Measurements from ENCODE around the gene TRIM15. TPM values are rescaled to one million over a fixed set of nuclear protein-coding genes. Genes with fewer than 3 reads are reported as not detected.

TRIM15 gene
- total and polyA plus RNA-seq, 2 donors (not counting 3 experiments of a cell fraction or from before 2014, with no cell fraction given) = not detected

GRCh38 chr6:30175765-30176164 lies 12.4 kb downstream of the TRIM15 start:
- dilution Hi-C loops (cut with MboI; ENCODE audit: extremely low pct_ligation_motif_present, low sequenced_read_pairs) = no loop called here

More at GRCh38 chr6:30175765-30176164, 12.4 kb downstream of the TRIM15 start:
- no peak overlapping the region for H3K4me3 ChIP-seq (replicated peaks in 1 of 3; ENCODE audit: insufficient read depth in 1 of 3, low read depth in 1 of 3, low read length in 3 of 3)
- BruUV-seq (replicated peaks) = no TSS peak
- H3K9me1 ChIP-seq (replicated peaks; ENCODE audit: control insufficient read depth, extremely low read depth, insufficient read depth, low read length) = no peaks in the 10 kb centered on the region
- H3K27me3 ChIP-seq (ENCODE audit: control insufficient read depth in 2 of 2, insufficient read depth in 2 of 2, low read length in 2 of 2) = peaks cover 32 to 61% of the 10 kb centered on the region in 2 experiments
- H3K79me2 ChIP-seq (ENCODE audit: control insufficient read depth, insufficient read depth, low read length) = no peaks in the 10 kb centered on the region
- DNase-seq (ENCODE audit: low read depth, low spot score) (no peak), FAIRE-seq (no peak)
- no peaks in the 10 kb centered on the region for H4K20me1 ChIP-seq (replicated peaks; ENCODE audit: control insufficient read depth, extremely low read depth, insufficient read depth, low read length)
- intact Hi-C loops (cut with micrococcal nuclease) = loop anchor here (10.0 kb wide), 1 partner anchor 151 kb away; no protein-coding TSS in a partner anchor
- TF ChIP-seq CTCF (IDR thresholded peaks at IDR 0.05; ENCODE audit: extremely low read depth in 1 of 2, insufficient read depth in 1 of 2, low read depth in 1 of 2, low read length in 2 of 2) (no peak), POLR2AphosphoS5 (IDR thresholded peaks at IDR 0.05; ENCODE audit: insufficient read depth, low read depth, low read length) (no peak), JUN (IDR thresholded peaks at IDR 0.05; ENCODE audit: borderline replicate concordance, insufficient read depth, insufficient read length, low read depth) (no peak), MYC (IDR thresholded peaks at IDR 0.05; ENCODE audit: low read depth, low read length) (no peak), POLR2A (IDR thresholded peaks at IDR 0.05; ENCODE audit: low read depth, low read length) (no peak), GATA2 (IDR thresholded peaks at IDR 0.05; ENCODE audit: insufficient read depth, insufficient read length, low read depth, low read length) (no peak), MAX (IDR thresholded peaks at IDR 0.05; ENCODE audit: insufficient read depth, insufficient read length) (no peak), EZH2 (IDR thresholded peaks at IDR 0.05; ENCODE audit: borderline replicate concordance, low read depth, low read length, severe bottlenecking) (no peak), FOS (IDR thresholded peaks at IDR 0.05; ENCODE audit: borderline replicate concordance, insufficient read depth, low read length) (no peak)
- no peaks in the 10 kb centered on the region for H3K36me3 ChIP-seq (ENCODE audit: control insufficient read depth in 2 of 2, extremely low read depth in 1 of 2, insufficient read depth in 2 of 2, low read length in 2 of 2)
- no peak overlapping the region for H3K27ac ChIP-seq (ENCODE audit: insufficient read depth, low read depth, low read length)
- CTCF ChIA-PET = interaction anchor here (0.6 to 1.3 kb wide), 2 partner anchors 45 to 73 kb away, joined by 3 to 4 read pairs; no protein-coding TSS in a partner anchor
- H3K4me1 ChIP-seq (ENCODE audit: control insufficient read depth, extremely low read depth, insufficient read depth, low read length) = no peaks in the 10 kb centered on the region
- POLR2A ChIA-PET = no interaction called here
- no peak overlapping the region for H3K4me2 ChIP-seq (ENCODE audit: insufficient read depth, low read length)
- no peak overlapping the region for H2AFZ ChIP-seq (ENCODE audit: low read depth, low read length)
- H3K9ac ChIP-seq (replicated peaks; ENCODE audit: extremely low read depth, insufficient read depth, low read length) = no peak overlapping the region
- no peaks in the 10 kb centered on the region for H3K9me3 ChIP-seq (replicated peaks; ENCODE audit: control insufficient read depth, insufficient read depth, low read length)

Data from endothelial cell of umbilical vein (primary cell).